Muscle of back (tissue), 11 donors: ENCODE data around the gene KRT74. TPM values are rescaled to one million over a fixed set of nuclear protein-coding genes. Genes with fewer than 3 reads are reported as not detected.
"Not testable (repeated sequence)": the region's sequence is repeated elsewhere in the genome, so short reads cannot be mapped to it uniquely, and the experiment has no call there.

Experiments
- DNase-seq, 3 donors: peaks; one replicate each; pipeline versions ENCODE4 v3.0.0 to v3.0.0-alpha.2; 2013
- polyA plus RNA-seq, 10 donors: library from polyadenylated mRNA; unstranded; fragments of 120-200 nt; gene quantifications; one replicate each; pipeline ENCODE4 v1.2.1, GENCODE V29; 2013; ENCODE audit not compliant: insufficient read length in 10 of 10

KRT74 gene
- polyA plus RNA-seq, 10 donors = 0.08 to 0.12 TPM; not detected in 8

- DNase-seq = no peak
Measured at GRCh38 chr12:52603314-52603713, 29.7 kb upstream of the KRT74 start.

GRCh38 chr12:52602552-52602951 is 28.9 kb upstream of the KRT74 start:
- no peak for DNase-seq

- DNase-seq = no peak
Measured at GRCh38 chr12:52601671-52602070, 28.0 kb upstream of the KRT74 start.

- no peak for DNase-seq
Measured at GRCh38 chr12:52600941-52601481, 27.4 kb upstream of the KRT74 start, which contains the start of gene KRT72. KRT72 (minus strand) TSS chr12:52601463; CDS start chr12:52601452, 11 bp downstream.

GRCh38 chr12:52600475-52600874 is 26.8 kb upstream of the KRT74 start:
- DNase-seq = no peak

GRCh38 chr12:52600071-52600470 is 26.4 kb upstream of the KRT74 start:
- DNase-seq = no peak

- no peak for DNase-seq
Measured at GRCh38 chr12:52598966-52599365, 25.3 kb upstream of the KRT74 start.

- DNase-seq = not testable (repeated sequence)
Measured at GRCh38 chr12:52594237-52594636, 20.6 kb upstream of the KRT74 start.

- DNase-seq = no peak
Measured at GRCh38 chr12:52591521-52591920, 17.9 kb upstream of the KRT74 start.

GRCh38 chr12:52590021-52590420 is 16.4 kb upstream of the KRT74 start:
- no peak for DNase-seq

GRCh38 chr12:52587563-52587962 is 13.9 kb upstream of the KRT74 start:
- no peak for DNase-seq

- DNase-seq = peak; percentile 28 to 58 (median 40)
Measured at GRCh38 chr12:52585946-52586345, 12.3 kb upstream of the KRT74 start.

- DNase-seq = no peak
Measured at GRCh38 chr12:52585066-52585465, 11.4 kb upstream of the KRT74 start.

- no peak for DNase-seq
Measured at GRCh38 chr12:52584156-52584682, 10.6 kb upstream of the KRT74 start.

- peak; percentile 37 to 67 (median 55) for DNase-seq
Measured at GRCh38 chr12:52582971-52583456, 9.4 kb upstream of the KRT74 start.

GRCh38 chr12:52582486-52582885 is 8.8 kb upstream of the KRT74 start:
- DNase-seq = no peak

GRCh38 chr12:52581481-52581880 is 7.8 kb upstream of the KRT74 start:
- DNase-seq = no peak

GRCh38 chr12:52581066-52581465 is 7.4 kb upstream of the KRT74 start:
- no peak for DNase-seq

GRCh38 chr12:52580496-52580895 is 6.9 kb upstream of the KRT74 start:
- no peak for DNase-seq

GRCh38 chr12:52579468-52580465 is 6.1 kb upstream of the KRT74 start:
- no peak for DNase-seq

- no peak for DNase-seq
Measured at GRCh38 chr12:52578469-52578868, 4.8 kb upstream of the KRT74 start.

- no peak for DNase-seq
Measured at GRCh38 chr12:52577316-52577715, 3.7 kb upstream of the KRT74 start.

GRCh38 chr12:52575948-52576347 is 2.3 kb upstream of the KRT74 start:
- DNase-seq = no peak
